ENCODE data around the gene SLC22A23. TPM values are rescaled to one million over a fixed set of nuclear protein-coding genes. Genes with fewer than 3 reads are reported as not detected.
A peak's percentile ranks its signal among the peaks of the same experiment; 100 is the strongest.

The SLC22A23 gene
- total RNA-seq, 1 donor from 2014 or later: 18.7 TPM

DNA sequence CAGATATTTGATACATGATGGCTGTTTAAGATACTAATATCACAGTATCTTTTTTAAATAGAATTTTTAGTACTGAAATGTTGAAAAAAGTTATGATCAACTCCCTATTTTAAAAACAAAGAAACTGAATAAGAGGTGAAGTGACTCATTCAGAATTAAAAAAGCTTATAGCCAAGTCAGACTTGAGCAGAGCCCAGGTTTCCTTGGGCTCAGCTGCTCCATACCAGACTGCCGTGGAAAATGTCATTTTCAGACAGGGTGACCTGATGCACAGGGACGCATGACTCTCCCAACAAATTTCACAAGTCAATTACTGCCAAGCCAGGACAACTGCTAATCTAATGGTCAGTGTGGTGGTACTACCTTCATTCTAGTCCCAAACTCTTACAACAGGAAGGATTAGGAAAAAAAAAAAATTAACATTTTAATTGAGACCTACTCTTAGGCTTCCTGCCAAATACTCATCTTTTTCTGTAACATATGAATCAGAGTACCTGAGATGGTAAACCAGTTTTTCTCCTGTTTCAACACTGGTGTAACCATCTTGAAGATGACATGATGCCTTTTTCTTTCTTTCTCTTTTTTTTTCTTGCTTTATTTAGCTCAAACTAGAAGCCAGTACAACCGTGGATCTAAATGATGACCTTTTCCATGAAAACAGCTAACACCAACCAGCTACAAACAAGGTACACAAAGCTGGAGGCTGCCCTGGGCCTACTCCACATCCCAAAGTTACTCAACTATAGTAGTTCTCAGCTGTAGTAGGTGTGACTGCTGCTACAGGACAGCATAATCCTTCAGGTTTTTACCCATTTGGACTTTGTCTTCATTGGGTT, 30.5 kb downstream of the SLC22A23 start:
- FAIRE-seq: no peak
- no peak overlapping the region for H3K4me3 ChIP-seq (ENCODE audit: low read depth, low read length)
- DNase-seq (ENCODE audit: low read depth): peak; percentile 79
- H3K36me3 ChIP-seq (ENCODE audit: control insufficient read depth, insufficient read depth, low read length): no peaks in the 10 kb centered on the region
- no peaks in the 10 kb centered on the region for H3K27me3 ChIP-seq (ENCODE audit: control insufficient read depth, insufficient read depth, low read length)
- TF ChIP-seq, protein P1, sequence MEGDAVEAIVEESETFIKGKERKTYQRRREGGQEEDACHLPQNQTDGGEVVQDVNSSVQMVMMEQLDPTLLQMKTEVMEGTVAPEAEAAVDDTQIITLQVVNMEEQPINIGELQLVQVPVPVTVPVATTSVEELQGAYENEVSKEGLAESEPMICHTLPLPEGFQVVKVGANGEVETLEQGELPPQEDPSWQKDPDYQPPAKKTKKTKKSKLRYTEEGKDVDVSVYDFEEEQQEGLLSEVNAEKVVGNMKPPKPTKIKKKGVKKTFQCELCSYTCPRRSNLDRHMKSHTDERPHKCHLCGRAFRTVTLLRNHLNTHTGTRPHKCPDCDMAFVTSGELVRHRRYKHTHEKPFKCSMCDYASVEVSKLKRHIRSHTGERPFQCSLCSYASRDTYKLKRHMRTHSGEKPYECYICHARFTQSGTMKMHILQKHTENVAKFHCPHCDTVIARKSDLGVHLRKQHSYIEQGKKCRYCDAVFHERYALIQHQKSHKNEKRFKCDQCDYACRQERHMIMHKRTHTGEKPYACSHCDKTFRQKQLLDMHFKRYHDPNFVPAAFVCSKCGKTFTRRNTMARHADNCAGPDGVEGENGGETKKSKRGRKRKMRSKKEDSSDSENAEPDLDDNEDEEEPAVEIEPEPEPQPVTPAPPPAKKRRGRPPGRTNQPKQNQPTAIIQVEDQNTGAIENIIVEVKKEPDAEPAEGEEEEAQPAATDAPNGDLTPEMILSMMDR (IDR thresholded peaks at IDR 0.05; ENCODE audit: insufficient read depth, low read length, severe bottlenecking): no peak

DNA sequence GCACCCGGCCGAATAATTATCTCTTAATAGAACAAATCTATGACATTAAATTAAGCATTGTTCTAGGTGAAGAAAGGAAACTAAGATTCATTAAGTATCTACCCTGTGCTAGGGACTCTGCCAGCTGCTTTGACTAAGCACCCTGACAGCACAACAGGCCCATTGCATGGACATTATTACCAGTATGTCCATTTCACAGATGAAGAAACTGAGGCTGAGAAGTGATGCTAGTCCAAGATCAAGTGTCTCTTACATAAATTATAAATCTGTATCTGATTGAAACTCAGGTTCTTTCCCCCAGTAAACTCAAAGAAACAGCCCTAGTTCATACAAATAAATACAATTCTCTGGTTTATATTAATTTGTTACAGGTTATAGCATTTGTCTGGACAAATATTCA, 31.3 kb downstream of the SLC22A23 start:
- no peak overlapping the region for H3K4me3 ChIP-seq (ENCODE audit: low read depth, low read length)
- no peak for DNase-seq (ENCODE audit: low read depth)
- no peaks in the 10 kb centered on the region for H3K36me3 ChIP-seq (ENCODE audit: control insufficient read depth, insufficient read depth, low read length)
- FAIRE-seq: no peak
- no peaks in the 10 kb centered on the region for H3K27me3 ChIP-seq (ENCODE audit: control insufficient read depth, insufficient read depth, low read length)
- TF ChIP-seq, protein P1 (IDR thresholded peaks at IDR 0.05; ENCODE audit: insufficient read depth, low read length, severe bottlenecking): no peak

DNA sequence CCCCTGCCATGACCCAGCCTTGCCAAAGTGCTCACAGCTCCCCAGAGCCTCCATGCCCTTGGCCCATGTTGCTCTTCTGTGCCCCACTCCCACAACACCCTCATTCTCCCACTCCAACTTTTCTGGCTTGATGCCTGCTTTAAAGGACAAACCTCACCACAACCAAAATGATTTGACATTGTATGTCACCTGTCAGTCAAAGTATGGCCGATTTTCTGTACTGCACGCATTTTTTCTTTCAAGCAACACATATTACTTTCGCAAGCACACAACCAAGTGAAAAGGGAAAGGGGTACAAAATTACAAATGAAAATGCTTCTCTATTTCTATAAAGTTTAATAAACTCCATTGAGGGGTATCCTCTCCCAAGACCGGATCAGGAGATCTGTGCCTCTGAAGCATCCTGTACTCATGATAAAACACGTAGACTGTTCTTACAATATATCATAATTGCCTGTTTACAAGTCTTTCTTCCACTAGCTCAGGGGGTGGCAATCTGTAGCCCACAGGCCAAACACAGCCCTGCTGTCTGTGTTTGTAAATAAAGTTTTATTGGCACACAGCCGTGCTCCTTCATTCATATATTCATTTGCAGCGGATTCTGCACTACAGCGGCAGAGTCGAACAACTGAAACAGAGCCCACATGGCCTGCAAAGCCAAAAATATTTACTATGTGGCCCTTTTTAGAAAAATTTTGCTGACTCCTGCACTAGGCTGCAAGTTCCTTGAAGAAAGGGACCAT, 32.5 kb downstream of the SLC22A23 start:
- Histone ChIP-seq H3K36me3 (ENCODE audit: control insufficient read depth, insufficient read depth, low read length) (no peaks in the 10 kb centered on the region), H3K4me3 (ENCODE audit: low read depth, low read length) (no peak overlapping the region), H3K27me3 (ENCODE audit: control insufficient read depth, insufficient read depth, low read length) (no peaks in the 10 kb centered on the region)
- no peak for DNase-seq (ENCODE audit: low read depth)
- TF ChIP-seq, protein P1 (IDR thresholded peaks at IDR 0.05; ENCODE audit: insufficient read depth, low read length, severe bottlenecking): no peak
- FAIRE-seq: no peak

DNA sequence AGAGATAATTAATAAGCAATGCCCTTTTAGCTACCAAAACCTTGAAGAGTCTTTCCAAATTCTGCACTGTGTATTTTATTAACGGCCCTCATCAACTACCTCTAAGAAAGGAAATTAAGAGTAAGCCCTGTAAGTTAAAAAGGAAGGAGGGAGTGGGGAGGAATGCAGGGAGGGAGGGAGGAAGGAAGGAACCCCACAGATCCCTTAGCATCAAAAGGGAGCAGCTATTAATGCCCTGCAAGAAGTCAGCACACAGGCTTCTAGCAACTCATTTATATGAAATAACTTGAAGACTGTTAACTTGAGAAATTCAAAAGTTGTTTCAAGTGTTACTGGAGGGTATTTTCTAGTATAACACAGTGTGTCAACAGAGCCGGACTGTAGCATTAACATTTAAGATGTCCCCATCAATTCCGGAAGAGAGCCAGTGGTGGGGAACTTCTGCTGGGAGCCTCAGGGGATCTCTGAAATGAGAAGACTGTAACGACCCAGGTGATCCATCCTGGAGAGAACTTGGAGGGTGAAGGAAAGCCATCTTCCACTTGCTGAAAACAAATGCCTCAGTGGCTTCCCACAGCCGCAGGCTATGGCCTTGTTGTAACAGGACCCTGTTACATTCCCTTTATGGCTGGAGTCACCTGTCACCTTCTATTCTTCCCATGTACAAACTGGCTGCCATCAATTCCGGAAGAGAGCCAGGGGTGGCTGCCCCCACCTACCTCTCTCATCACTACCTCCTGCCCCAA, 33.2 kb downstream of the SLC22A23 start:
- H3K36me3 ChIP-seq (ENCODE audit: control insufficient read depth, insufficient read depth, low read length): no peaks in the 10 kb centered on the region
- TF ChIP-seq, protein P1 (IDR thresholded peaks at IDR 0.05; ENCODE audit: insufficient read depth, low read length, severe bottlenecking): no peak
- DNase-seq (ENCODE audit: low read depth) (no peak), FAIRE-seq (no peak)
- H3K27me3 ChIP-seq (ENCODE audit: control insufficient read depth, insufficient read depth, low read length): no peaks in the 10 kb centered on the region
- no peak overlapping the region for H3K4me3 ChIP-seq (ENCODE audit: low read depth, low read length)

DNA sequence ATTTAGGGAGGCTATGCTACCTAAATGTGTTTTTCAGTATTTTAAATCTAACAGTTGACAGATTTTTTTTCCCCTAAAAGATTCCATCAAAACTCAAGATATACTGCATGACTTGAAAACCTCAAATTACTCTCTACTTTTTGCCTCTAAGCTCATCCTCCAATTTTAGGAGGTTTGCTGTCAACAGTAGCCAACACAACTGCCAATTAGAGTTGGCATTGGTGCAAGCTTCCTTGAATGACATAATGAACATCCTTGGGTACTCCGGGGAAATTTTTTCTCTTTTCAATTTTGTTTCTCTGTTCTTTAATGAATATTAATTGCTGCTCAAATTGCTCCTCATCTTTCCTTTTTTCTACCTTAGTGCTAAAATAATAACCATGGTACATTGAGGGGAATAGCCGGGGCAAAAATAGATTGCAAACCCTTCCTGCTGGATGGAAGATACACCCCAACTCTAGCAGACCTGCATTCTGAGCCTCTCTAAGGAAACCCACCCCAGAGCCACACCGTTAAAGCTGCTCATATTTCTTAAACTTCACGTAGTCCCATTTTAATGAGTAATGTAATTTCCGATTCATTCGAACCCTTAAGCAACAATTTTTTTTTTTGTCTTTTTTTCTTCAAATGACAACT, 34.3 kb downstream of the SLC22A23 start:
- Histone ChIP-seq H3K36me3 (ENCODE audit: control insufficient read depth, insufficient read depth, low read length) (no peaks in the 10 kb centered on the region), H3K27me3 (ENCODE audit: control insufficient read depth, insufficient read depth, low read length) (no peaks in the 10 kb centered on the region), H3K4me3 (ENCODE audit: low read depth, low read length) (no peak overlapping the region)
- no peak for FAIRE-seq
- DNase-seq (ENCODE audit: low read depth): no peak
- TF ChIP-seq, protein P1 (IDR thresholded peaks at IDR 0.05; ENCODE audit: insufficient read depth, low read length, severe bottlenecking): no peak

Measured in bronchial epithelial cell (primary cell).